Measurements from ENCODE around the gene PPARA. TPM values are rescaled to one million over a fixed set of nuclear protein-coding genes. Genes with fewer than 3 reads are reported as not detected.

Gene PPARA
- total RNA-seq, 1 donor from 2014 or later = 1.8 TPM

- Mint-ChIP-seq H3K4me3 (ENCODE audit: unreplicated experiment) (no peak overlapping the region), H3K27me3 (ENCODE audit: unreplicated experiment) (peaks cover 7% of the 10 kb centered on the region), H3K36me3 (ENCODE audit: unreplicated experiment) (no peaks in the 10 kb centered on the region), H3K9me3 (ENCODE audit: unreplicated experiment) (peaks cover 3% of the 10 kb centered on the region), H3K4me1 (ENCODE audit: low read depth, unreplicated experiment) (no peaks in the 10 kb centered on the region), H3K27ac (ENCODE audit: unreplicated experiment) (no peak overlapping the region)
- TF ChIP-seq CTCF (IDR thresholded peaks at IDR 0.05; ENCODE audit: partially characterized antibody, unreplicated experiment) = no peak
- DNase-seq = no peak
Measured at GRCh38 chr22:46120420-46120737, 29.9 kb upstream of the PPARA start.

GRCh38 chr22:46121079-46121478, 29.2 kb upstream of the PPARA start:
- H3K36me3 Mint-ChIP-seq (ENCODE audit: unreplicated experiment) = no peaks in the 10 kb centered on the region
- no peak for DNase-seq
- H3K9me3 Mint-ChIP-seq (ENCODE audit: unreplicated experiment) = peaks cover 3% of the 10 kb centered on the region
- TF ChIP-seq CTCF (IDR thresholded peaks at IDR 0.05; ENCODE audit: partially characterized antibody, unreplicated experiment) = no peak
- H3K4me1 Mint-ChIP-seq (ENCODE audit: low read depth, unreplicated experiment) = no peaks in the 10 kb centered on the region
- no peak overlapping the region for H3K27ac Mint-ChIP-seq (ENCODE audit: unreplicated experiment)
- H3K27me3 Mint-ChIP-seq (ENCODE audit: unreplicated experiment) = peaks cover 7% of the 10 kb centered on the region
- no peak overlapping the region for H3K4me3 Mint-ChIP-seq (ENCODE audit: unreplicated experiment)

- Mint-ChIP-seq H3K36me3 (ENCODE audit: unreplicated experiment) (no peaks in the 10 kb centered on the region), H3K9me3 (ENCODE audit: unreplicated experiment) (peaks cover 3% of the 10 kb centered on the region), H3K27me3 (ENCODE audit: unreplicated experiment) (peaks cover 7% of the 10 kb centered on the region), H3K27ac (ENCODE audit: unreplicated experiment) (no peak overlapping the region), H3K4me3 (ENCODE audit: unreplicated experiment) (no peak overlapping the region), H3K4me1 (ENCODE audit: low read depth, unreplicated experiment) (no peaks in the 10 kb centered on the region)
- DNase-seq = no peak
- TF ChIP-seq CTCF (IDR thresholded peaks at IDR 0.05; ENCODE audit: partially characterized antibody, unreplicated experiment) = no peak
Measured at GRCh38 chr22:46121523-46122287, 28.6 kb upstream of the PPARA start.

- H3K27ac Mint-ChIP-seq (ENCODE audit: unreplicated experiment) = no peak overlapping the region
- no peaks in the 10 kb centered on the region for H3K36me3 Mint-ChIP-seq (ENCODE audit: unreplicated experiment)
- peak; percentile 95 for TF ChIP-seq CTCF (IDR thresholded peaks at IDR 0.05; ENCODE audit: partially characterized antibody, unreplicated experiment)
- no peak overlapping the region for H3K4me3 Mint-ChIP-seq (ENCODE audit: unreplicated experiment)
- H3K9me3 Mint-ChIP-seq (ENCODE audit: unreplicated experiment) = peaks cover 3% of the 10 kb centered on the region
- H3K4me1 Mint-ChIP-seq (ENCODE audit: low read depth, unreplicated experiment) = no peaks in the 10 kb centered on the region
- DNase-seq = peak; percentile 87
- H3K27me3 Mint-ChIP-seq (ENCODE audit: unreplicated experiment) = peaks cover 7% of the 10 kb centered on the region
Measured at GRCh38 chr22:46122511-46122971, 27.8 kb upstream of the PPARA start.

GRCh38 chr22:46122980-46123693, 27.2 kb upstream of the PPARA start:
- TF ChIP-seq CTCF (IDR thresholded peaks at IDR 0.05; ENCODE audit: partially characterized antibody, unreplicated experiment) = no peak
- H3K4me1 Mint-ChIP-seq (ENCODE audit: low read depth, unreplicated experiment) = no peaks in the 10 kb centered on the region
- no peak for DNase-seq
- H3K9me3 Mint-ChIP-seq (ENCODE audit: unreplicated experiment) = peaks cover 3% of the 10 kb centered on the region
- H3K4me3 Mint-ChIP-seq (ENCODE audit: unreplicated experiment) = no peak overlapping the region
- peaks cover 7% of the 10 kb centered on the region for H3K27me3 Mint-ChIP-seq (ENCODE audit: unreplicated experiment)
- H3K27ac Mint-ChIP-seq (ENCODE audit: unreplicated experiment) = no peak overlapping the region
- H3K36me3 Mint-ChIP-seq (ENCODE audit: unreplicated experiment) = no peaks in the 10 kb centered on the region
